Calu3 (cell line): Measurements from ENCODE around the gene FAM131C. TPM values are rescaled to one million over a fixed set of nuclear protein-coding genes. Genes with fewer than 3 reads are reported as not detected.

Experiments used
- BruUV-seq: library from RNA; stranded (reverse); fragments of 400-500 nt; replicated peaks from 2 replicates; lab custom pipeline; 2021; lab: Mats Ljungman, UMichigan
- CTCF ChIA-PET: fragments of 300-600 bp; sonication (Branson Sonifier 250); formaldehyde crosslinking; loops from one replicate; lab custom pipeline; 2022; ENCODE audit warnings: antibody characterized with exemption; lab: Charles Lee
- DNase-seq: peaks from one replicate; pipeline ENCODE4 v3.0.0; 2022
- H3K27ac Mint-ChIP-seq: one replicate; pipeline ENCODE4 v1.8.0; 2022; ENCODE audit warnings: mixed read lengths; ENCODE audit not compliant: unreplicated experiment
- H3K27me3 Mint-ChIP-seq: one replicate; pipeline ENCODE4 v1.8.0; 2022; ENCODE audit warnings: mixed read lengths; ENCODE audit not compliant: unreplicated experiment
- H3K36me3 Mint-ChIP-seq: one replicate; pipeline ENCODE4 v1.8.0; 2022; ENCODE audit warnings: mild to moderate bottlenecking, moderate library complexity, mixed read lengths; ENCODE audit not compliant: insufficient read depth, unreplicated experiment
- H3K4me1 Mint-ChIP-seq: one replicate; pipeline ENCODE4 v1.8.0; 2022; ENCODE audit warnings: mild to moderate bottlenecking, low read depth, mixed read lengths; ENCODE audit not compliant: unreplicated experiment
- H3K4me3 Mint-ChIP-seq: one replicate; pipeline ENCODE4 v1.8.0; 2022; ENCODE audit warnings: mild to moderate bottlenecking, low read depth, moderate library complexity, mixed read lengths; ENCODE audit not compliant: unreplicated experiment
- H3K9me3 Mint-ChIP-seq: one replicate; pipeline ENCODE4 v1.8.0; 2022; ENCODE audit warnings: low read depth, mixed read lengths; ENCODE audit not compliant: unreplicated experiment
- CTCF ChIP-seq: fragments of 200-600 bp; IDR thresholded peaks from one replicate; pipeline ENCODE4 v1.8.0; 2022; ENCODE audit warnings: antibody characterized with exemption; ENCODE audit not compliant: unreplicated experiment
- intact Hi-C: fragments of 100-400 bp; cut with micrococcal nuclease; formaldehyde crosslinking; loops from one replicate; pipeline ENCODE4 v1.10.0; 2022; ENCODE audit not compliant: unreplicated experiment
- total RNA-seq: library from RNA; stranded (reverse); gene quantifications from 2 replicates; pipeline ENCODE4 v1.2.3, GENCODE V29; 2022

Gene FAM131C
- total RNA-seq, 1 experiment from 2014 or later, result 0.94 TPM

- H3K9me3 Mint-ChIP-seq, result no peaks in the 10 kb centered on the region
- CTCF ChIA-PET, result no interaction called here
- no peak for TF ChIP-seq CTCF
- no peak for DNase-seq
- H3K36me3 Mint-ChIP-seq, result no peaks in the 10 kb centered on the region
- intact Hi-C loops, result no loop called here
- H3K4me1 Mint-ChIP-seq, result peaks cover 24% of the 10 kb centered on the region
- no peak overlapping the region for H3K4me3 Mint-ChIP-seq
- H3K27ac Mint-ChIP-seq, result no peak overlapping the region
- no TSS peak for BruUV-seq
- no peaks in the 10 kb centered on the region for H3K27me3 Mint-ChIP-seq
Observed at GRCh38 chr1:16072095-16072494, 1.4 kb downstream of the FAM131C start.

- intact Hi-C loops, result no loop called here
- H3K27ac Mint-ChIP-seq, result no peak overlapping the region
- H3K4me3 Mint-ChIP-seq, result no peak overlapping the region
- no peak for DNase-seq
- TF ChIP-seq CTCF, result no peak
- CTCF ChIA-PET, result no interaction called here
- H3K9me3 Mint-ChIP-seq, result no peaks in the 10 kb centered on the region
- H3K27me3 Mint-ChIP-seq, result no peaks in the 10 kb centered on the region
- BruUV-seq, result no TSS peak
- H3K4me1 Mint-ChIP-seq, result peaks cover 19% of the 10 kb centered on the region
- no peaks in the 10 kb centered on the region for H3K36me3 Mint-ChIP-seq
Observed at GRCh38 chr1:16071614-16072013, 1.8 kb downstream of the FAM131C start.

GRCh38 chr1:16070640-16071355 is 2.7 kb downstream of the FAM131C start:
- H3K4me1 Mint-ChIP-seq, result peaks cover 16% of the 10 kb centered on the region
- intact Hi-C loops, result no loop called here

More at GRCh38 chr1:16070640-16071355, 2.7 kb downstream of the FAM131C start:
- Mint-ChIP-seq H3K27me3 (peaks cover under 1% of the 10 kb centered on the region), H3K27ac (no peak overlapping the region), H3K9me3 (no peaks in the 10 kb centered on the region), H3K4me3 (no peak overlapping the region), H3K36me3 (no peaks in the 10 kb centered on the region)
- BruUV-seq, result no TSS peak
- no peak for TF ChIP-seq CTCF
- CTCF ChIA-PET, result interaction anchor here (0.5 kb wide), 1 partner anchor 109 kb away, joined by 3 read pairs; no protein-coding TSS in a partner anchor
- no peak for DNase-seq
